Fibroblast of mammary gland (primary cell): Measurements from ENCODE around the gene MTTP.

Experiments
- DNase-seq: peaks from one replicate; pipeline ENCODE4 v3.0.0-alpha.2; 2010; ENCODE audit warnings: low read depth
- H3K4me3 ChIP-seq: 2 replicates; pipeline ENCODE4 v1.5.1; 2011; ENCODE audit warnings: low read depth, mild to moderate bottlenecking, low read length, moderate library complexity; ENCODE audit not compliant: control insufficient read depth
- TF ChIP-seq, protein P1 (sequence below): conservative IDR thresholded peaks from 2 replicates; pipeline ENCODE4 v1.5.1; 2011; ENCODE audit warnings: low read depth, low read length, inconsistent platforms; ENCODE audit not compliant: control insufficient read depth, insufficient read depth

The MTTP gene

DNA sequence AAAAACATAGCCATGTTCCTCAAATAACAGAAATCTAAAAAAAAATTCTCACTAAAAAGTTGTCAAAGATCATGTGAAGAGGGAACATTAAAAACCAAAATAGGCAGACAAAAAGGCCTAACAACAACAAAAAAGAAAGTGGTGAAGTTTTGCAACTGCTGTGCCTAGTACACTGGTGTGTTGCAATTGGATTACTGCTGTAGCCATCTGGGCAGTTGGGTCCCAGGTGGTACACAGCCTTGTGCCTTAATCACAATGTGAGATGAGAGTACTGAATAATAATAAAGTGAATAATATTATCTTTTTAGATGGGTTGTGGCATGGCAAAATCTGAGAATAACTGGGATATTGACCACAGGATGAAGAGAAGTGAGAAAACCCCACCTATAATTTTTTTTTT, 71.0 kb downstream of the MTTP start:
- DNase-seq, result no peak
- no peak overlapping the region for H3K4me3 ChIP-seq
- TF ChIP-seq, protein P1, sequence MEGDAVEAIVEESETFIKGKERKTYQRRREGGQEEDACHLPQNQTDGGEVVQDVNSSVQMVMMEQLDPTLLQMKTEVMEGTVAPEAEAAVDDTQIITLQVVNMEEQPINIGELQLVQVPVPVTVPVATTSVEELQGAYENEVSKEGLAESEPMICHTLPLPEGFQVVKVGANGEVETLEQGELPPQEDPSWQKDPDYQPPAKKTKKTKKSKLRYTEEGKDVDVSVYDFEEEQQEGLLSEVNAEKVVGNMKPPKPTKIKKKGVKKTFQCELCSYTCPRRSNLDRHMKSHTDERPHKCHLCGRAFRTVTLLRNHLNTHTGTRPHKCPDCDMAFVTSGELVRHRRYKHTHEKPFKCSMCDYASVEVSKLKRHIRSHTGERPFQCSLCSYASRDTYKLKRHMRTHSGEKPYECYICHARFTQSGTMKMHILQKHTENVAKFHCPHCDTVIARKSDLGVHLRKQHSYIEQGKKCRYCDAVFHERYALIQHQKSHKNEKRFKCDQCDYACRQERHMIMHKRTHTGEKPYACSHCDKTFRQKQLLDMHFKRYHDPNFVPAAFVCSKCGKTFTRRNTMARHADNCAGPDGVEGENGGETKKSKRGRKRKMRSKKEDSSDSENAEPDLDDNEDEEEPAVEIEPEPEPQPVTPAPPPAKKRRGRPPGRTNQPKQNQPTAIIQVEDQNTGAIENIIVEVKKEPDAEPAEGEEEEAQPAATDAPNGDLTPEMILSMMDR, result no peak

DNA sequence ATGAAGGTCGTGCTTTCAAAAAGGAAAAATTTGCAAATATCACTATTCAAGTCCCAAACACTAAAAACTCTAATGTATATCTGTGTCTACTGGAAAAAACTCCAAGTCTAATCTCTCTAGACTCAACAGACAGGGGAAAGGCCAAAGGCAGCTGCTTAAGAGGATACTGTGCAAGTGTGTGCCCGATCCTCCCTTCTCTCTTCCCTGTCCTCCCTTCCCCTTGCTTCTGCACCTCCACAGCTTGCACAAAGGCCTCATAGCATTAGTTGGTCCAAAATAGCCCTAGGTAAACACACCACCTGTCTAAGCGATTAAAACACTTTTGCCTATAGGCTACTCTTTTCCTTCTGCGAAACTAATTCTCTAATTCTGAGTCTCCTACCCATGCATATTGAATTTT, 72.4 kb downstream of the MTTP start:
- TF ChIP-seq, protein P1, result no peak
- no peak overlapping the region for H3K4me3 ChIP-seq
- no peak for DNase-seq

DNA sequence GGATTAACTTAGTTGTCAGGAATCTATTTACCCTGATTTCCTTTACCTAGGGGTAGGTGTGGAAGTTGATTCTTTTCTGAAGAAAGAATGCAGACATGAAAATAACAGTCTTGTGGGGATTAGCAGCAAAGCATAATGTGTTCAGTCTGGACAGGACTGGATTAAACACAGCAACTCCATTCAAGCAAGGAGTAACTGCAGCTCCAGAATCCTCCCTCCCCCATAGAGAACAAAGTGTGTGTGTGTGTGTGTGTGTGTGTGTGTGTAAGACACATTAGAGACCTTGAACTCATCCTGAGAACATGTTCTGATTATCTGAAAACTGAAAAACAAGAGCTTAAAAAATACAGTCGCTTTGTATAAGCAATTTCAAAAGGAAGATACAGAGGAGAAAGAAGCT, 73.7 kb downstream of the MTTP start:
- no peak for DNase-seq
- TF ChIP-seq, protein P1, result no peak
- H3K4me3 ChIP-seq, result no peak overlapping the region

DNA sequence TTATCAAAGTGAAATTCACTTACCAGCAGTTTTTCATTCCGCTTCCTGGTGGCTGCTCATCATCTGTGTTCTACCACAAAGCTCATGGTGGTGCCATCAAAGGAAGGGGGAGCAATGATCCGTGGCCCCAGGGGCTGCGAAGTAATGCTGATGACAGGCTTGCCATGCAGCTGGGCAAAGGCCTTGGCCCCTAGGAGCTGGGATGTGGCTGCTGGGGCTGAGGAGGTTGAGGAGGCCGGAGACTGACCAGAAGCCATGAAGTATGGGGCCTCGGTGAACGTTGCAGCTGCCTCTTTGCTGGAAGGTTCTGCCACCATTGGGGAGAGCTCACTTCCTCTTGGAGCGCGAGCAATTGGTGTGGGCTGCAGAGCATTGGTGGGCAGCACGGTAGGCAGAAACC, 74.6 kb downstream of the MTTP start:
- no peak overlapping the region for H3K4me3 ChIP-seq
- TF ChIP-seq, protein P1, result no peak
- DNase-seq, result no peak

DNA sequence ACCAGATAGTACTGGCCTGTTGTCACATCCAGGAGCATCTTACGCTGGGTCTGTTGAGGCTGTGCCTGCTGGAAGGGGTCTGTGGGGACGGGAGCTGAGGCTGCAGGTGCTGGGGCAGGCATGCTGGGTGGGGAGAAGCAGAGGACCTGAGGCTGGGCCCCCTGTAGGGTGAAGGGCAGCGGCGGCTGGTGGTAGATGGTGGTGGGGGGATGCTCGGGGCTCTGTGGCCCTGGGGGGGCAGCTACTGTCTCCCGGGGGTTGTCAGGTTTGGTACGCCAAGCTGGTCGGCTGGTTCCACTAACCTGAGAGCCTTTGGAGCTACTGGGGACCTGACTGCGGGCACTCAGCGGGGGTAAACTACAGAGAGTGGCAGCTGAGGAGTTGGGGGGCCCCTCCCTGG, 75.2 kb downstream of the MTTP start:
- TF ChIP-seq, protein P1, result no peak
- H3K4me3 ChIP-seq, result no peak overlapping the region
- DNase-seq, result no peak

DNA sequence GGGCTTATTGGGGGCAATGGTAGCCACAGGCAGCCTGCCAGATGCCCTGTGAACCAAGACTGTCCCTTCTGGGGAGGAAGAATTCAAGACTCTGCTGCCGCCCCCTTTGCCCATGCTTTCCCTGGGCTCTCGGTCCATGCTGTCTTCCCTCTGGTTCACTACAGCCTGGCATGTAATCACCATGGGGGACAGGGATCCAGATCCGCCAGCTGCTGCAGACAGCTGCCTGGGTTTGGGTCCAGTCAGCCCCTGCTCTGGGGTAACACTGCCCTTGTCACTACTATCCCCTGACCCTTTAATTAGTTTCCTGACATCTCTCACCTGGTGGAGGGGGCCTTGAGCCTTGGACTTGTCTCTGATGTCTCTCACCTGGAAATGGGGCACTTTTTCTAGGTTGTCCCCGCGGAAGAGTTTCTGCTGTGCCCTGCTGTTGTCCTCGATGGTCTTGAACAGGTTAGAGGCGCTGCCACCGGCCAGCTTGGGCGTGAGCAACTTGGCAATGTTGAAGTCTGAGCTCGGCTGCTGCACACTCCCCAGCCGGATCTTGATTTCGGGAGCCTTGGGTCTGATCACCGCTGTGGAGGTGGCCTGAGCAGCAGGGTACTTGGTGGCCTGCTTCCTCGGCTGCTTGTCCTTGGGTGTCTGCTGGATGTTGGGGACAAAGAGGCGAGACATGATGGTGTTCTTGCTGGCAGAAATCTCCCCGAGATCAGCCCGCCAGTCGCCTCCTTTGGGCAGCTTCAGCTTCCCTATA, 76.6 kb downstream of the MTTP start:
- no peak overlapping the region for H3K4me3 ChIP-seq
- no peak for DNase-seq
- TF ChIP-seq, protein P1, result no peak
